Measurements from ENCODE around the gene ARPC1B.

The ARPC1B gene

GRCh38 chr7:99390941-99391602 lies 16.5 kb downstream of the ARPC1B start:
- DNase-seq, result no peak

GRCh38 chr7:99392046-99392445 lies 17.5 kb downstream of the ARPC1B start:
- no peak for DNase-seq

GRCh38 chr7:99392659-99393354 lies 18.3 kb downstream of the ARPC1B start:
- peak; percentile 57 to 68 for DNase-seq

GRCh38 chr7:99393355-99394187 lies 19.0 kb downstream of the ARPC1B start:
- DNase-seq, result no peak

GRCh38 chr7:99394188-99394502 lies 19.6 kb downstream of the ARPC1B start:
- no peak for DNase-seq

- no peak for DNase-seq
Observed at GRCh38 chr7:99395616-99396327, 21.2 kb downstream of the ARPC1B start.

GRCh38 chr7:99396418-99397296 lies 22.1 kb downstream of the ARPC1B start:
- DNase-seq, result no peak

- DNase-seq, result no peak
Observed at GRCh38 chr7:99397297-99397983, 22.9 kb downstream of the ARPC1B start.

GRCh38 chr7:99398891-99399445 lies 24.4 kb downstream of the ARPC1B start:
- DNase-seq, result no peak

- DNase-seq, result no peak
Observed at GRCh38 chr7:99399597-99399996, 25.1 kb downstream of the ARPC1B start.

- DNase-seq, result no peak
Observed at GRCh38 chr7:99402854-99403253, 28.3 kb downstream of the ARPC1B start.

GRCh38 chr7:99403764-99404163 lies 29.2 kb downstream of the ARPC1B start:
- no peak for DNase-seq

GRCh38 chr7:99404235-99404976 lies 29.9 kb downstream of the ARPC1B start:
- no peak for DNase-seq

GRCh38 chr7:99404977-99405320 lies 30.4 kb downstream of the ARPC1B start:
- DNase-seq, result no peak

- DNase-seq, result no peak
Observed at GRCh38 chr7:99406557-99406956, 32.0 kb downstream of the ARPC1B start.

GRCh38 chr7:99407872-99408378 lies 33.4 kb downstream of the ARPC1B start:
- peak in 1 of 2 donors; percentile 52 for DNase-seq

- DNase-seq, result peak; percentile 94
Observed at GRCh38 chr7:99408379-99409191, 34.1 kb downstream of the ARPC1B start, which contains the start of the genes BUD31 and PDAP1. Gene BUD31 (plus strand): TSS chr7:99408969. CDS start chr7:99411093, 2,124 bp downstream. Gene PDAP1 (minus strand): TSS chr7:99408597. CDS start chr7:99408548, 49 bp downstream.

- no peak for DNase-seq
Observed at GRCh38 chr7:99409192-99409572, 34.7 kb downstream of the ARPC1B start.

- DNase-seq, result no peak
Observed at GRCh38 chr7:99409806-99410205, 35.3 kb downstream of the ARPC1B start.
